K562 (cell line): ENCODE measurements around the gene CNRIP1. TPM values are rescaled to one million over a fixed set of nuclear protein-coding genes. Genes with fewer than 3 reads are reported as not detected.

Experiments
- ATAC-seq: fragments of 200-7000 bp; cut with Tn5 transposase; 3 replicates; pipeline ENCODE4 v1.9.1; 2020; ENCODE audit warnings: moderate library complexity
- BruUV-seq: library from RNA; stranded (reverse); fragments of 400-500 nt; replicated peaks from 2 replicates; lab custom pipeline; 2021; lab: Mats Ljungman, UMichigan
- CTCF ChIA-PET: fragments of 300-600 bp; formaldehyde crosslinking; extraction: SDS; loops from one replicate; lab custom pipeline; 2021; ENCODE audit warnings: low intra/inter-chr PET ratio; lab: Yijun Ruan, JAX
- POLR2A ChIA-PET: fragments of 300-600, 350-650 bp; sonication (Branson Sonifier 250); formaldehyde crosslinking; extraction: SDS; loops from one replicate; lab custom pipeline; 2021; ENCODE audit warnings: antibody characterized with exemption, inconsistent platforms; lab: Yijun Ruan, JAX
- DNase-seq, 4 experiments: peaks; one replicate each; pipeline versions ENCODE4 v3.0.0 to v3.0.0-alpha.2; 2011 to 2018; ENCODE audit warnings: low spot score in 3 of 4, mixed read lengths in 3 of 4; ENCODE audit errors: extremely low read depth in 1 of 4
- FAIRE-seq: peaks from 2 replicates; lab custom pipeline; 2011; peaks lifted over from hg19 to GRCh38; lab: Jason Lieb, UNC
- H2AFZ ChIP-seq: 2 replicates; pipeline ENCODE4 v1.6.0; 2011; ENCODE audit warnings: low read depth, low read length, control low read depth, inconsistent platforms
- H3K27ac ChIP-seq: fragments of 200-600 bp; 3 replicates; pipeline ENCODE4 v1.8.0; 2011; ENCODE audit warnings: low read depth, mild to moderate bottlenecking, control low read depth, inconsistent platforms, low read length, moderate library complexity, mixed read lengths; ENCODE audit errors: extremely low read depth
- H3K27me3 ChIP-seq, 2 experiments: fragments of 300-600 bp in 1 of 2; 2 replicates in 1 of 2; 3 replicates in 1 of 2; pipeline versions ENCODE4 v1.6.0 to v1.8.0; 2011; ENCODE audit warnings: inconsistent platforms in 2 of 2, low read length in 2 of 2, mild to moderate bottlenecking in 1 of 2, mixed read lengths in 1 of 2, moderate library complexity in 1 of 2; ENCODE audit not compliant: control insufficient read depth in 2 of 2, insufficient read depth in 2 of 2
- H3K36me3 ChIP-seq: fragments of 300-600 bp; 3 replicates; pipeline ENCODE4 v1.8.0; 2011; ENCODE audit warnings: mild to moderate bottlenecking, low read length, inconsistent platforms; ENCODE audit not compliant: control insufficient read depth, insufficient read depth
- H3K4me1 ChIP-seq, 2 experiments: fragments of 200-600 bp in 1 of 2; replicated peaks in 1 of 2; 2 replicates in 1 of 2; 3 replicates in 1 of 2; pipeline versions ENCODE4 v1.5.1 to v1.8.0; 2011; ENCODE audit warnings: inconsistent platforms in 2 of 2, low read length in 2 of 2, mild to moderate bottlenecking in 1 of 2, mixed read lengths in 1 of 2, moderate library complexity in 1 of 2; ENCODE audit not compliant: control insufficient read depth in 2 of 2, insufficient read depth in 2 of 2
- H3K4me2 ChIP-seq: 2 replicates; pipeline ENCODE4 v1.6.1; 2011; ENCODE audit warnings: low read length, control low read depth, inconsistent platforms, mixed read lengths; ENCODE audit not compliant: insufficient read depth
- H3K4me3 ChIP-seq: fragments of 200-600 bp; sonication (generic), shearing (Covaris generic); 2 replicates; pipeline ENCODE4 v1.5.1; 2016; ENCODE audit warnings: control low read depth, inconsistent platforms
- H3K79me2 ChIP-seq: fragments of 200-600 bp; 3 replicates; pipeline ENCODE4 v1.8.0; 2011; ENCODE audit warnings: low read length, inconsistent platforms; ENCODE audit not compliant: control insufficient read depth, insufficient read depth
- H3K9ac ChIP-seq, 2 experiments: 2 replicates each; pipeline versions ENCODE4 v1.6.0 to v1.6.1; 2011; ENCODE audit warnings: low read depth in 2 of 2, low read length in 2 of 2, control low read depth in 1 of 2, inconsistent platforms in 1 of 2, mild to moderate bottlenecking in 1 of 2, mixed read lengths in 1 of 2; ENCODE audit not compliant: insufficient read depth in 1 of 2
- H3K9me1 ChIP-seq: one replicate; pipeline ENCODE4 v1.6.0; 2011; ENCODE audit warnings: inconsistent platforms, mild to moderate bottlenecking, low read length, moderate library complexity; ENCODE audit not compliant: control insufficient read depth, insufficient read depth
- H3K9me3 ChIP-seq: replicated peaks from 2 replicates; pipeline ENCODE4 v1.5.1; 2011; ENCODE audit warnings: low read depth, low read length, inconsistent platforms; ENCODE audit not compliant: control insufficient read depth, insufficient read depth
- H4K20me1 ChIP-seq: replicated peaks from 2 replicates; pipeline ENCODE4 v1.6.1; 2011; ENCODE audit warnings: low read length, inconsistent platforms, mixed read lengths; ENCODE audit not compliant: control insufficient read depth, insufficient read depth
- ZNF121 ChIP-seq: sonication (generic); formaldehyde crosslinking; conservative IDR thresholded peaks from 2 replicates; pipeline ENCODE4 v1.8.0; 2022; ENCODE audit warnings: missing genetic modification reagents
- WGBS: fragments of 100-300 bp; shearing (Covaris generic); methylation state at CpG from one replicate; pipeline ENCODE4 v1.1.6; 2016; ENCODE audit warnings: low coverage, mixed read lengths; ENCODE audit not compliant: insufficient coverage; ENCODE audit errors: missing lambda C conversion rate; 5-methylcytosine and 5-hydroxymethylcytosine counted together
- in situ Hi-C: fragments of 300-500 bp; cut with MboI; formaldehyde crosslinking; loops from 4 replicates; pipeline ENCODE4 v1.15.0; 2018; ENCODE audit warnings: inconsistent platforms, mixed read lengths
- intact Hi-C: fragments of 100-400 bp; cut with micrococcal nuclease; formaldehyde crosslinking; loops from 2 replicates; pipeline ENCODE4 v1.14.2; 2022
- polyA plus RNA-seq, 8 experiments: library from polyadenylated mRNA; depleted of rRNA in 4 of 8; stranded (reverse) in 5 of 8; unstranded in 3 of 8; fragments of >200 nt; fragmentation: Nextera tagmentation in 2 of 8; fragmentation: Illumina TruSeq in 1 of 8; extraction: Ambion mirVana in 2 of 8; extraction: Trizol in 1 of 8; gene quantifications; 2 replicates each; pipeline versions ENCODE4 v1.2.1 to v1.2.3, GENCODE V29; 2011 to 2014; ENCODE audit warnings: inconsistent platforms in 1 of 8, missing spikeins in 1 of 8
- total RNA-seq, 7 experiments: library from RNA; depleted of rRNA in 6 of 7; stranded (reverse); fragments of >200 nt in 6 of 7; fragmentation: Illumina TruSeq in 2 of 7; extraction: Trizol in 2 of 7; gene quantifications; 2 replicates each; pipeline versions ENCODE4 v1.2.1 to v1.2.3, GENCODE V29; 2011 to 2021; ENCODE audit warnings: low replicate concordance in 1 of 7
- TF ChIP-seq, protein P1 (sequence below): fragments of 200-600 bp; sonication (generic); IDR thresholded peaks from one replicate; pipeline ENCODE4 v1.6.1; 2012; ENCODE audit warnings: mild to moderate bottlenecking, low read depth, low read length, inconsistent platforms

The CNRIP1 gene
- total and polyA plus RNA-seq, 9 of the 15 experiments (the other 6 are each of a cell fraction or from before 2014, with no cell fraction given), result 0.59 to 2.1 (median 1.5) TPM

- peaks cover 7 to 37% of the 10 kb centered on the region in 2 experiments; a peak in 4 of 5 replicates for H3K4me1 ChIP-seq
- BruUV-seq, result no TSS peak
Measured at GRCh38 chr2:68245066-68245465, 74.7 kb downstream of the CNRIP1 start.

More at GRCh38 chr2:68245066-68245465, 74.7 kb downstream of the CNRIP1 start:
- H3K9me3 ChIP-seq, result no peaks in the 10 kb centered on the region
- TF ChIP-seq ZNF121 (CRISPR knock-in tag), result 0 out of 2 replicates have a peak, but pooled peaks have one; percentile 32
- TF ChIP-seq, protein P1, sequence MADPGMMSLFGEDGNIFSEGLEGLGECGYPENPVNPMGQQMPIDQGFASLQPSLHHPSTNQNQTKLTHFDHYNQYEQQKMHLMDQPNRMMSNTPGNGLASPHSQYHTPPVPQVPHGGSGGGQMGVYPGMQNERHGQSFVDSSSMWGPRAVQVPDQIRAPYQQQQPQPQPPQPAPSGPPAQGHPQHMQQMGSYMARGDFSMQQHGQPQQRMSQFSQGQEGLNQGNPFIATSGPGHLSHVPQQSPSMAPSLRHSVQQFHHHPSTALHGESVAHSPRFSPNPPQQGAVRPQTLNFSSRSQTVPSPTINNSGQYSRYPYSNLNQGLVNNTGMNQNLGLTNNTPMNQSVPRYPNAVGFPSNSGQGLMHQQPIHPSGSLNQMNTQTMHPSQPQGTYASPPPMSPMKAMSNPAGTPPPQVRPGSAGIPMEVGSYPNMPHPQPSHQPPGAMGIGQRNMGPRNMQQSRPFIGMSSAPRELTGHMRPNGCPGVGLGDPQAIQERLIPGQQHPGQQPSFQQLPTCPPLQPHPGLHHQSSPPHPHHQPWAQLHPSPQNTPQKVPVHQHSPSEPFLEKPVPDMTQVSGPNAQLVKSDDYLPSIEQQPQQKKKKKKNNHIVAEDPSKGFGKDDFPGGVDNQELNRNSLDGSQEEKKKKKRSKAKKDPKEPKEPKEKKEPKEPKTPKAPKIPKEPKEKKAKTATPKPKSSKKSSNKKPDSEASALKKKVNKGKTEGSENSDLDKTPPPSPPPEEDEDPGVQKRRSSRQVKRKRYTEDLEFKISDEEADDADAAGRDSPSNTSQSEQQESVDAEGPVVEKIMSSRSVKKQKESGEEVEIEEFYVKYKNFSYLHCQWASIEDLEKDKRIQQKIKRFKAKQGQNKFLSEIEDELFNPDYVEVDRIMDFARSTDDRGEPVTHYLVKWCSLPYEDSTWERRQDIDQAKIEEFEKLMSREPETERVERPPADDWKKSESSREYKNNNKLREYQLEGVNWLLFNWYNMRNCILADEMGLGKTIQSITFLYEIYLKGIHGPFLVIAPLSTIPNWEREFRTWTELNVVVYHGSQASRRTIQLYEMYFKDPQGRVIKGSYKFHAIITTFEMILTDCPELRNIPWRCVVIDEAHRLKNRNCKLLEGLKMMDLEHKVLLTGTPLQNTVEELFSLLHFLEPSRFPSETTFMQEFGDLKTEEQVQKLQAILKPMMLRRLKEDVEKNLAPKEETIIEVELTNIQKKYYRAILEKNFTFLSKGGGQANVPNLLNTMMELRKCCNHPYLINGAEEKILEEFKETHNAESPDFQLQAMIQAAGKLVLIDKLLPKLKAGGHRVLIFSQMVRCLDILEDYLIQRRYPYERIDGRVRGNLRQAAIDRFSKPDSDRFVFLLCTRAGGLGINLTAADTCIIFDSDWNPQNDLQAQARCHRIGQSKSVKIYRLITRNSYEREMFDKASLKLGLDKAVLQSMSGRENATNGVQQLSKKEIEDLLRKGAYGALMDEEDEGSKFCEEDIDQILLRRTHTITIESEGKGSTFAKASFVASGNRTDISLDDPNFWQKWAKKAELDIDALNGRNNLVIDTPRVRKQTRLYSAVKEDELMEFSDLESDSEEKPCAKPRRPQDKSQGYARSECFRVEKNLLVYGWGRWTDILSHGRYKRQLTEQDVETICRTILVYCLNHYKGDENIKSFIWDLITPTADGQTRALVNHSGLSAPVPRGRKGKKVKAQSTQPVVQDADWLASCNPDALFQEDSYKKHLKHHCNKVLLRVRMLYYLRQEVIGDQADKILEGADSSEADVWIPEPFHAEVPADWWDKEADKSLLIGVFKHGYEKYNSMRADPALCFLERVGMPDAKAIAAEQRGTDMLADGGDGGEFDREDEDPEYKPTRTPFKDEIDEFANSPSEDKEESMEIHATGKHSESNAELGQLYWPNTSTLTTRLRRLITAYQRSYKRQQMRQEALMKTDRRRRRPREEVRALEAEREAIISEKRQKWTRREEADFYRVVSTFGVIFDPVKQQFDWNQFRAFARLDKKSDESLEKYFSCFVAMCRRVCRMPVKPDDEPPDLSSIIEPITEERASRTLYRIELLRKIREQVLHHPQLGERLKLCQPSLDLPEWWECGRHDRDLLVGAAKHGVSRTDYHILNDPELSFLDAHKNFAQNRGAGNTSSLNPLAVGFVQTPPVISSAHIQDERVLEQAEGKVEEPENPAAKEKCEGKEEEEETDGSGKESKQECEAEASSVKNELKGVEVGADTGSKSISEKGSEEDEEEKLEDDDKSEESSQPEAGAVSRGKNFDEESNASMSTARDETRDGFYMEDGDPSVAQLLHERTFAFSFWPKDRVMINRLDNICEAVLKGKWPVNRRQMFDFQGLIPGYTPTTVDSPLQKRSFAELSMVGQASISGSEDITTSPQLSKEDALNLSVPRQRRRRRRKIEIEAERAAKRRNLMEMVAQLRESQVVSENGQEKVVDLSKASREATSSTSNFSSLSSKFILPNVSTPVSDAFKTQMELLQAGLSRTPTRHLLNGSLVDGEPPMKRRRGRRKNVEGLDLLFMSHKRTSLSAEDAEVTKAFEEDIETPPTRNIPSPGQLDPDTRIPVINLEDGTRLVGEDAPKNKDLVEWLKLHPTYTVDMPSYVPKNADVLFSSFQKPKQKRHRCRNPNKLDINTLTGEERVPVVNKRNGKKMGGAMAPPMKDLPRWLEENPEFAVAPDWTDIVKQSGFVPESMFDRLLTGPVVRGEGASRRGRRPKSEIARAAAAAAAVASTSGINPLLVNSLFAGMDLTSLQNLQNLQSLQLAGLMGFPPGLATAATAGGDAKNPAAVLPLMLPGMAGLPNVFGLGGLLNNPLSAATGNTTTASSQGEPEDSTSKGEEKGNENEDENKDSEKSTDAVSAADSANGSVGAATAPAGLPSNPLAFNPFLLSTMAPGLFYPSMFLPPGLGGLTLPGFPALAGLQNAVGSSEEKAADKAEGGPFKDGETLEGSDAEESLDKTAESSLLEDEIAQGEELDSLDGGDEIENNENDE, result no peak
- H3K36me3 ChIP-seq, result peaks cover 33% of the 10 kb centered on the region
- DNase-seq (no peak), ATAC-seq (no peak), FAIRE-seq (no peak)
- no peak overlapping the region for H3K4me3 ChIP-seq
- H3K4me2 ChIP-seq, result no peak overlapping the region
- WGBS, result 100% methylated on average over 3 of the region's 4 CpGs
- H4K20me1 ChIP-seq, result peaks cover 46% of the 10 kb centered on the region
- no peaks in the 10 kb centered on the region for H3K9me1 ChIP-seq
- POLR2A ChIA-PET, result interaction anchor here (0.6 to 3.2 kb wide), 4 partner anchors 10 to 126 kb away, joined by 3 to 13 read pairs (median 3); no protein-coding TSS in a partner anchor
- no peak overlapping the region for H2AFZ ChIP-seq
- no peak overlapping the region for H3K9ac ChIP-seq
- no peak overlapping the region for H3K27ac ChIP-seq
- CTCF ChIA-PET, result interaction anchor here (0.6 to 1.9 kb wide), 3 partner anchors 8 to 488 kb away, joined by 3 to 10 read pairs (median 3); no protein-coding TSS in a partner anchor
- H3K79me2 ChIP-seq, result peaks cover 100% of the 10 kb centered on the region
- in situ Hi-C loops (no loop called here), intact Hi-C loops (loop anchor here (10.0 kb wide), 1 partner anchor 60 kb away; no protein-coding TSS in a partner anchor)
- no peaks in the 10 kb centered on the region for H3K27me3 ChIP-seq
